ENCODE measurements around the gene ZMAT3.
"Not testable (repeated sequence)": the region's sequence is repeated elsewhere in the genome, so short reads cannot be mapped to it uniquely, and the experiment has no call there.

The ZMAT3 gene, protein sequence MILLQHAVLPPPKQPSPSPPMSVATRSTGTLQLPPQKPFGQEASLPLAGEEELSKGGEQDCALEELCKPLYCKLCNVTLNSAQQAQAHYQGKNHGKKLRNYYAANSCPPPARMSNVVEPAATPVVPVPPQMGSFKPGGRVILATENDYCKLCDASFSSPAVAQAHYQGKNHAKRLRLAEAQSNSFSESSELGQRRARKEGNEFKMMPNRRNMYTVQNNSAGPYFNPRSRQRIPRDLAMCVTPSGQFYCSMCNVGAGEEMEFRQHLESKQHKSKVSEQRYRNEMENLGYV

DNA sequence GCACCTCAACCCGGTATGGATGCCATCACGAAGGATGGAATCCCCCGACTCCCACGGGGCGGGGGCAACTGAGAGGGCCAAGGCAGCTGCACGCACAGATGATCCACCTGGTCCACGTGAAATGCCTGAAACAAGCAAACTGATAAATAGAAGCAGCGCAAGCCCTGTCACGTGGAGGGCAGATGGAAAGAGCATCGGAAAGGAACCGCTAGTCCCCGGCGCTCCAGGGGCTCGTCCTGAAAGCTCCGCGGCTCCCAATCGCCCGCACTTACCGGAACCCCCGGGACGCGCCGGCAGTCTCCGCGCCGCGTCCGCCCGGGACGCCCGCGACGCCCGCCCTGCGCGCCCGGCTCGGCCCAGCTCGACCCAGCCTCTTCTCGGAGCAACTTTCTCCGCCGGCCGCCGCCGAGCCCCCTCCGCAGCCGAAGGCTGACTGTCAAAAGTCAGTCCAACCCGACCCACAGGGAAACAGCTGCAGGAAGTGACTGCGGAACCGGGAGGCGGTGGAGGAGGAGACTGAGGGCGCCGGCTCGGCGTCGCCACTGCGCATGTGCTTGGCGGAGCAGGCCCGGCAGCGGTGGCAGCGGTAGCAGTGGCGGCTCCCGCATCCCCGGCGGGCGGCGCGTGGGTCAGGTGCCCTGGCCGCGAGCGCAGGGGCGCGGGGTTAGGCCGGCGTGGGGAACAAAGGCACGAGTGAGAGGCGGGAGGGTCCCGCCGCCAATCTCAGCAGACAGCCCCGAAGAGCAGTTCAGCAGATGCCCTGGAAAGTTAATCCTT lies at the start of gene ZMAT3:
TSS of gene ZMAT3 (minus strand) at position 487 of the 777 bp plus-strand sequence. CDS start 4,057 bp downstream, outside the sequence.
- H3K36me3 Mint-ChIP-seq (ENCODE audit: low read depth) = peaks cover 9% of the 10 kb centered on the region
- DNase-seq (peak; percentile 85), ATAC-seq (peak; percentile 89)
- peak within 1 kb of the TSS; percentile 91 for H3K27ac Mint-ChIP-seq
- H3K4me1 Mint-ChIP-seq = peaks cover 31% of the 10 kb centered on the region
- peak within 1 kb of the TSS; percentile 97 for H3K4me3 Mint-ChIP-seq
- H3K27me3 Mint-ChIP-seq = no peaks in the 10 kb centered on the region
- no peaks in the 10 kb centered on the region for H3K9me3 Mint-ChIP-seq

DNA sequence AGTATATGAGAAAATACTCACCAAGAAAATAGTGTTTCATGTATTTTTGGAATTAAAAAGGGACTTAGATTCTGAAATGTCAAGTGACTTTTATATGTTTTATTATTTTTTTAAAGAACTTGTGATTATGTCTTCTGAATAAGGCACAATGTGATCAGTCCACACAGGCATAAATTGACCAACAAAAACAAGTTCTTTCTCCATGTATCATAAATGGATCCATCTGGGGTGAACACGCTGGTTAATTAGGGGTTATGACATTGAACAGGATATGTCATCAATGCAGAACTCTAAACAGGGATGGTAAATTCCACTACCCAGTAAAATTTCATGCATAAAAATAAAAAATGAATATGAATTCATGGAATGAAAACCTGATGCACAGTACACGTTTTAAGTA lies 45.2 kb upstream of the ZMAT3 start:
- no peak overlapping the region for H3K4me3 Mint-ChIP-seq
- no peaks in the 10 kb centered on the region for H3K4me1 Mint-ChIP-seq
- peaks cover 12% of the 10 kb centered on the region for H3K27me3 Mint-ChIP-seq
- H3K36me3 Mint-ChIP-seq (ENCODE audit: low read depth) = no peaks in the 10 kb centered on the region
- H3K27ac Mint-ChIP-seq = no peak overlapping the region
- DNase-seq (no peak), ATAC-seq (no peak)
- H3K9me3 Mint-ChIP-seq = no peaks in the 10 kb centered on the region

DNA sequence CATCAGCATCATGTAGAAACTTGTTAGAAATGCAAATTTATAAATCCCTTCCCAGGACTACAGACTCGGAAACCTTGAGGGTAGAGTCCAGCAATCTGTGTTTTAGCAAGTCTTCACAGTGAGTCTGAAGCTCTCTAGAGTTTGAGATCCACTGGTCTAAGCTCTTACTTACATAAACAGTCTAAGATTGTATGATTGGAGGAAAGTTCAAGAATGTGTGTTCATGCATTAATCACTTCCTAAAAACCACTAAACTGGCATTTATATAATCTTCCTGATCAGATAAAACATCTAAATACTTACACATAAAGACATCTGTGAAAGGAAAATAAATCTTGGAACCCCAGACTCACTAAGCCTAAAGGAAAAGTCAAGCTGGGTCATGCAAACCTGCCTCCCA lies 43.8 kb upstream of the ZMAT3 start:
- DNase-seq; ATAC-seq; H3K36me3 Mint-ChIP-seq (ENCODE audit: low read depth): not testable (repeated sequence)

GRCh38 chr3:179113903-179114302 lies 42.3 kb upstream of the ZMAT3 start:
- Mint-ChIP-seq H3K36me3 (ENCODE audit: low read depth) (no peaks in the 10 kb centered on the region), H3K27me3 (peaks cover 12% of the 10 kb centered on the region), H3K4me3 (no peak overlapping the region), H3K27ac (no peak overlapping the region), H3K9me3 (no peaks in the 10 kb centered on the region), H3K4me1 (no peaks in the 10 kb centered on the region)
- no peak for DNase-seq
- ATAC-seq = no peak

More for the DNA sequence above, 43.8 kb upstream of the ZMAT3 start:
- H3K9me3 Mint-ChIP-seq, H3K4me1 Mint-ChIP-seq, H3K27ac Mint-ChIP-seq, H3K4me3 Mint-ChIP-seq: not testable (repeated sequence)
- H3K27me3 Mint-ChIP-seq = peaks cover 12% of the 10 kb centered on the region

DNA sequence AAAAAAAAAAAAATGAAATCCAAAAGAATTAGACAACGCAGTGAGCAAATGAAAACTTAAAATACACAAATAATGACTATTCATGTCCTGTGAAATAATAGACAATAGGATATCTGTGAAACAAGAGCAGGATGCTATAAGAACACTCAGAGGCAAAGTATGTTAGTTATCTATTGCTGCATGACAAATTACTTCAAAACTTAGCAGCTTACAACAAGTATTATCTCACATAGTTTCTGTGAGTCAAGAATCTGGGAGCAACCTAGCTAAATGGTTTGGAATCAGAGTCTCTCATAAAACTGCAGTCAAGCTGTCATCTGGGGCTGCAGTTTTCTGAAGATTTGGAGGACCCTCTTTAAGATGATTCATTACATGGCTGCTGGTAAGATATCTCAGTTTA lies 36.5 kb upstream of the ZMAT3 start:
- peaks cover 6% of the 10 kb centered on the region for H3K27me3 Mint-ChIP-seq
- no peaks in the 10 kb centered on the region for H3K9me3 Mint-ChIP-seq
- H3K4me1 Mint-ChIP-seq = peaks cover 2% of the 10 kb centered on the region
- ATAC-seq (no peak), DNase-seq (no peak)
- no peaks in the 10 kb centered on the region for H3K36me3 Mint-ChIP-seq (ENCODE audit: low read depth)
- H3K4me3 Mint-ChIP-seq = no peak overlapping the region
- H3K27ac Mint-ChIP-seq = no peak overlapping the region

- no peak for ATAC-seq
Observed at GRCh38 chr3:179107617-179108016, 36.0 kb upstream of the ZMAT3 start.

GRCh38 chr3:179105881-179106280 lies 34.3 kb upstream of the ZMAT3 start:
- ATAC-seq (no peak), DNase-seq (no peak)
- Mint-ChIP-seq H3K27ac (no peak overlapping the region), H3K36me3 (ENCODE audit: low read depth) (no peaks in the 10 kb centered on the region), H3K9me3 (no peaks in the 10 kb centered on the region), H3K27me3 (no peaks in the 10 kb centered on the region), H3K4me3 (no peak overlapping the region), H3K4me1 (peaks cover 2% of the 10 kb centered on the region)

More at GRCh38 chr3:179107617-179108016, 36.0 kb upstream of the ZMAT3 start:
- no peak overlapping the region for H3K27ac Mint-ChIP-seq
- no peak overlapping the region for H3K4me3 Mint-ChIP-seq
- no peaks in the 10 kb centered on the region for H3K36me3 Mint-ChIP-seq (ENCODE audit: low read depth)
- no peak for DNase-seq
- peaks cover under 1% of the 10 kb centered on the region for H3K27me3 Mint-ChIP-seq
- H3K9me3 Mint-ChIP-seq = no peaks in the 10 kb centered on the region
- H3K4me1 Mint-ChIP-seq = peaks cover 2% of the 10 kb centered on the region

DNA sequence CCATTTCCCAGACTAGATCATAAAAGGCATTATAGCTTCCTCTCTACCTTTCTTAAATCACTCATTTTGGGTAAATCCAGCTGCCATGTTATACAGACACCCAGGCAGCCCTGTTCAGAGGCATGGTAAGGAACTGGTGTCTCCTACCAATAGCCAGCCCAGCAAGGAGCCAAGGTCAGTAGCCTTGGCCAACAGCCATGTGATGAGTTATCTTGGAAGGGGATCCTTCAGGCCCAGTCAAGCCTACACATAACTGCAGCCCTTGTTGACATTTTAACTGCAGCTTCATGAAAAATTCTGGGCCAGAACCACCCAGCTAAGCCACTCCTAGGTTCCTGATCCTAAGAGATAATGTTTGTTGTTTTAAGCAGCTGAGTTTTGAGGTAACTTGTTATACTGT lies 29.0 kb upstream of the ZMAT3 start:
- Mint-ChIP-seq H3K4me1 (peaks cover under 1% of the 10 kb centered on the region), H3K27ac (no peak overlapping the region), H3K9me3 (no peaks in the 10 kb centered on the region), H3K36me3 (ENCODE audit: low read depth) (no peaks in the 10 kb centered on the region), H3K4me3 (no peak overlapping the region), H3K27me3 (peaks cover 2% of the 10 kb centered on the region)
- DNase-seq = no peak
- no peak for ATAC-seq

DNA sequence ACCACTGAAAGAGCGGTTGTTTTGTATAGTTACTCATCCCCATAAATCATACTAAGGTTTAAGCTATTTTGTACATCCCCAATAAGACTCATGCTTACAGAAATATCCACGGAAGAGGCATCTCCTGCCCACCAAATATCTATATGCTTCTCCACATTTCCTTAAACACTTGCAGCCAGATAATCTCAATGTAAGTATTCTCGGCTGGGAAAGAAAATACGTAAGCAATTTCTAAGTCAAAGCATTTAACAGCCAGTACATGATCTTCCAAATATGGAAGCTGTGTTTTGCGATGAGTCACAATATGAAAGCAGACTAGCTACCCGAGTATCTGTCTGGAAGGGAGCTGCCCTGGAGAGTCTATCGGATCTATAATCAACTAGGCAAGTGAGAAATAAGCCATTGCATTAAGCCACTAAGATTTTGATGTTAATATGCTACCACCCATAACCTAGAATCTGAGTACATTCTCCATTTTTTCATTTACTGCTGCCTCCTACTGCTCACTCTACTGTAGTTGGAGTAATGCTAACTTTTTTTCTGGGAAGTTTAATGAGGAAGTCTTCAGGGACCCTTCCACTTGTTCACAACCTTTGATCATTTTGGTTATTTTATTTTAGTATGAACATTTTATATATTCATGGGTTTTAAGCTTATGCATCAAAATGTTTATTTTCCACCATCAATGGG lies 26.9 kb upstream of the ZMAT3 start:
- H3K9me3 Mint-ChIP-seq = no peaks in the 10 kb centered on the region
- ATAC-seq (no peak), DNase-seq (no peak)
- H3K4me1 Mint-ChIP-seq = no peaks in the 10 kb centered on the region
- H3K4me3 Mint-ChIP-seq = no peak overlapping the region
- H3K27ac Mint-ChIP-seq = no peak overlapping the region
- H3K36me3 Mint-ChIP-seq (ENCODE audit: low read depth) = no peaks in the 10 kb centered on the region
- H3K27me3 Mint-ChIP-seq = peaks cover 2% of the 10 kb centered on the region

DNA sequence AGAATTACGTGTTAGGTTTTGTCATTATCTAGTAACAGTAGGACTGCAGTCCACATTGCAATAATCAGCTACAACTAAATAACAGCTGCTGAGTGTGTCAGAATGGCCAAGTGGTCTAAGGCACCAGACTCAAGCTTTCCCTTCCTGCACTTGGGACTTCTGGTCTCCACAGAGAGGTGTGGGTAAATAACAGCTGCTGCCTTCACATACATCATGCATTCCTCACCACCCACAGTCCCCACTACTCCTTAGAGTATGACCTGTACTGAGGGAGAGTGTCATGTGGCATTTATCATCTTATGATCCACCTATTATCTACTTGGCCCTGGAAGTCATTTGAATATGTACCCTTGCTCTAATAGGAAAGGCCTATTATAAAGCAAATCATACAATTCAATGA lies 22.2 kb upstream of the ZMAT3 start:
- H3K36me3 Mint-ChIP-seq (ENCODE audit: low read depth) = no peaks in the 10 kb centered on the region
- H3K27ac Mint-ChIP-seq = no peak overlapping the region
- peaks cover 2% of the 10 kb centered on the region for H3K27me3 Mint-ChIP-seq
- ATAC-seq (peak; percentile 54), DNase-seq (no peak)
- no peak overlapping the region for H3K4me3 Mint-ChIP-seq
- no peaks in the 10 kb centered on the region for H3K9me3 Mint-ChIP-seq
- peaks cover 12% of the 10 kb centered on the region for H3K4me1 Mint-ChIP-seq

DNA sequence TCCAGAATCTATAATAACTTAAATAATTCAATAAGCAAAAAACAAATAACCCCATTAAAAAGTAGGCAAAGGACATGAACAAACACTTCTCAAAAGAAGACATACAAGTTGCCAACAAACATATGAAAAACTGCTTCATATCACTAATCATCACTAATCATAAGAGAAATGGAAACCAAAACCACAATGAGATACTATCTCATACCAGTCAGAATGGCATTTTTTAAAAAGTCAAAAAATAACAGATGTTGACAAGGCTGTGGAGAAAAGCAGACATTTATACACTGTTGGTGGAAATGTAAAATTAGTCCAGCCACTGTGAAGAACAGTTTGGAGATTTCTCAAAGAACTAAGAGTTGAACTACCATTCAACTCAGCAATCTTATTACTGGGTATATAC lies 19.5 kb upstream of the ZMAT3 start:
- Mint-ChIP-seq H3K9me3 (no peaks in the 10 kb centered on the region), H3K36me3 (ENCODE audit: low read depth) (no peaks in the 10 kb centered on the region), H3K27ac (no peak overlapping the region), H3K27me3 (no peaks in the 10 kb centered on the region), H3K4me3 (no peak overlapping the region), H3K4me1 (peaks cover 12% of the 10 kb centered on the region)
- no peak for DNase-seq
- no peak for ATAC-seq

GRCh38 chr3:179088306-179088705 lies 16.7 kb upstream of the ZMAT3 start:
- no peak overlapping the region for H3K4me3 Mint-ChIP-seq
- no peak overlapping the region for H3K27ac Mint-ChIP-seq
- H3K27me3 Mint-ChIP-seq = no peaks in the 10 kb centered on the region
- H3K9me3 Mint-ChIP-seq = no peaks in the 10 kb centered on the region
- peaks cover 19% of the 10 kb centered on the region for H3K4me1 Mint-ChIP-seq
- ATAC-seq = no peak
- no peaks in the 10 kb centered on the region for H3K36me3 Mint-ChIP-seq (ENCODE audit: low read depth)
- no peak for DNase-seq

DNA sequence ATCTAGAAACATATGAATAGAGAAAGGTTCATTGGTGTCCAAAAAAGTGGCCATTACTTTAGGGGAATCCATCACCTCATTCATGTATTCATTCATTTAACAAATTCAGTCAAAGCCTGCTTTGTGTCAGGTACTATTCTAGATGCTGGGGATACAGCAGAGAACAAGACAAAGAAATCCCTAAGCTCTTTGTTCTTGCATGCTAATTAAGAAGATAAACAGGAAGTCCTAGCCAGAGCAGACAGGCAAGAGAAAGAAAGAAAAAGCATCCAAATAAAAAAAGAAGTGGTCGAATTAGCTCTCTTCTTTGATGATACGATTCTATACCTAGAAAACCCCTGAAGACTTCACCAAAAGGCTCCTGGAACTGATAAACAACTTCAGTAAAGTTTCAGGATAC lies 12.4 kb upstream of the ZMAT3 start:
- H3K36me3 Mint-ChIP-seq (ENCODE audit: low read depth) = no peaks in the 10 kb centered on the region
- H3K27me3 Mint-ChIP-seq = no peaks in the 10 kb centered on the region
- H3K4me1 Mint-ChIP-seq = peaks cover 7% of the 10 kb centered on the region
- H3K4me3 Mint-ChIP-seq = no peak overlapping the region
- DNase-seq = no peak
- no peak for ATAC-seq
- no peak overlapping the region for H3K27ac Mint-ChIP-seq
- no peaks in the 10 kb centered on the region for H3K9me3 Mint-ChIP-seq

DNA sequence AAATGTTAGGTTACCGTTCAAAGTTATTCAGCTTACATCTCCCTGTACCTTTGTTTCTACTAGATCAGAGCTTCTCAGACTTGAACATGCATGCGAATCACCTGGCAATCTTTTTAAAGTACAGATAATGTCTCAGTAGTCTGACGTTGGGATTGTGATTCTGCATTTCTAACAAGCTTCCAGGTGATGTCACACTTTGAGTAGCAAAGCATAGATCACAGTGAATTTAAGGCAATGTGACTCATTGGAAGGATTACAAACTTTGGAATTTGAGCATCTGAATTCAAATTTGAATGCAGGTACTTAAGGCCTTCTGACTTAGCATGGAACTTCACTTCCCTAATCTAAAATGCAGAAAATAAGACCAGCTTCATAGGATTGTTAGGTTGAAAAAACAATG lies 10.8 kb upstream of the ZMAT3 start:
- ATAC-seq (no peak), DNase-seq (no peak)
- no peak overlapping the region for H3K4me3 Mint-ChIP-seq
- H3K4me1 Mint-ChIP-seq = peaks cover 7% of the 10 kb centered on the region
- no peaks in the 10 kb centered on the region for H3K36me3 Mint-ChIP-seq (ENCODE audit: low read depth)
- H3K27me3 Mint-ChIP-seq = no peaks in the 10 kb centered on the region
- H3K27ac Mint-ChIP-seq = no peak overlapping the region
- H3K9me3 Mint-ChIP-seq = no peaks in the 10 kb centered on the region

GRCh38 chr3:179081885-179082284 lies 10.3 kb upstream of the ZMAT3 start:
- no peak for ATAC-seq
- no peaks in the 10 kb centered on the region for H3K36me3 Mint-ChIP-seq (ENCODE audit: low read depth)

More at GRCh38 chr3:179081885-179082284, 10.3 kb upstream of the ZMAT3 start:
- no peak overlapping the region for H3K4me3 Mint-ChIP-seq
- no peaks in the 10 kb centered on the region for H3K27me3 Mint-ChIP-seq
- DNase-seq = no peak
- peaks cover 7% of the 10 kb centered on the region for H3K4me1 Mint-ChIP-seq
- H3K9me3 Mint-ChIP-seq = no peaks in the 10 kb centered on the region
- no peak overlapping the region for H3K27ac Mint-ChIP-seq

Data from activated naive CD8-positive, alpha-beta T cell treated with anti-CD3 and anti-CD28 coated beads, Interleukin-2, amount 50 U/mL, for 24 hours (primary cell).